Panc1 (cell line): ENCODE measurements around the gene SNRPA1. TPM values are rescaled to one million over a fixed set of nuclear protein-coding genes. Genes with fewer than 3 reads are reported as not detected.

ENCODE experiments used
- ATAC-seq: fragments of 200-7000 bp; cut with Tn5 transposase; 2 replicates; pipeline ENCODE4 v1.9.1; 2020; ENCODE audit warnings: mild to moderate bottlenecking, moderate library complexity
- BruUV-seq: library from RNA; stranded (reverse); fragments of 400-500 nt; replicated peaks from 2 replicates; lab custom pipeline; 2021; lab: Mats Ljungman, UMichigan
- CTCF ChIA-PET: fragments of 300-600 bp; sonication (Branson Sonifier 250); formaldehyde crosslinking; loops from one replicate; lab custom pipeline; 2022; ENCODE audit warnings: antibody characterized with exemption; lab: Charles Lee
- POLR2A ChIA-PET: fragments of 300-600 bp; sonication (Branson Sonifier 250); formaldehyde crosslinking; loops from one replicate; lab custom pipeline; 2022; ENCODE audit warnings: antibody characterized with exemption; lab: Charles Lee
- DNase-seq: peaks from one replicate; pipeline ENCODE4 v3.0.0-alpha.2; 2010; ENCODE audit warnings: low read depth, low spot score
- H3K27ac ChIP-seq: 2 replicates; pipeline ENCODE4 v1.5.1; 2011; ENCODE audit warnings: mild to moderate bottlenecking, low read length, inconsistent platforms
- H3K27me3 ChIP-seq: fragments of 200-500 bp; sonication (Bioruptor generic); 2 replicates; pipeline ENCODE4 v1.6.0; 2014; ENCODE audit warnings: low read length, inconsistent platforms; ENCODE audit not compliant: control insufficient read depth, insufficient read depth
- H3K36me3 ChIP-seq: fragments of 200-500 bp; sonication (Bioruptor generic); 2 replicates; pipeline ENCODE4 v1.5.1; 2014; ENCODE audit warnings: inconsistent platforms, mild to moderate bottlenecking, low read length, moderate library complexity; ENCODE audit not compliant: control insufficient read depth, insufficient read depth
- H3K4me1 ChIP-seq: 2 replicates; pipeline ENCODE4 v1.5.1; 2011; ENCODE audit warnings: inconsistent platforms, mild to moderate bottlenecking, low read length, moderate library complexity; ENCODE audit not compliant: control insufficient read depth, insufficient read depth
- H3K4me3 ChIP-seq, 2 experiments: 2 replicates each; pipeline ENCODE4 v1.5.1; 2011 to 2012; ENCODE audit warnings: low read depth in 2 of 2, low read length in 2 of 2, mild to moderate bottlenecking in 2 of 2, inconsistent platforms in 1 of 2, moderate library complexity in 1 of 2
- H3K9me3 ChIP-seq: fragments of 200-500 bp; sonication (Bioruptor generic); 2 replicates; pipeline ENCODE4 v1.5.1; 2014; ENCODE audit warnings: low read depth, mild to moderate bottlenecking, inconsistent platforms, low read length, moderate library complexity; ENCODE audit not compliant: control insufficient read depth, insufficient read depth
- CTCF ChIP-seq: fragments of 450-650 bp; IDR thresholded peaks from 2 replicates; pipeline ENCODE4 v1.5.1; 2017; ENCODE audit warnings: mild to moderate bottlenecking
- POLR2AphosphoS5 ChIP-seq: IDR thresholded peaks from 2 replicates; pipeline ENCODE4 v1.6.1; 2012; ENCODE audit warnings: mild to moderate bottlenecking, low read depth, low read length, moderate library complexity
- REST ChIP-seq, 2 experiments: IDR thresholded peaks; 2 replicates each; pipeline ENCODE4 v1.6.1; 2011 to 2012; ENCODE audit warnings: low read depth in 2 of 2, control low read depth in 1 of 2, low read length in 1 of 2, mild to moderate bottlenecking in 1 of 2, moderate library complexity in 1 of 2; ENCODE audit not compliant: insufficient read depth in 1 of 2
- SIN3A ChIP-seq: IDR thresholded peaks from 2 replicates; pipeline ENCODE4 v1.6.1; 2012; ENCODE audit warnings: low read depth, mild to moderate bottlenecking, low read length, moderate library complexity, borderline replicate concordance; ENCODE audit not compliant: insufficient read depth
- TCF7L2 ChIP-seq: IDR thresholded peaks from 2 replicates; pipeline ENCODE4 v1.6.1; 2011; ENCODE audit warnings: mild to moderate bottlenecking, low read depth, low read length, inconsistent platforms
- in situ Hi-C: cut with HindIII; loops from 2 replicates; pipeline ENCODE4 v1.10.0; 2016; ENCODE audit warnings: low sequenced_read_pairs, low pct_unique_long_range_greater_than_20kb
- intact Hi-C: fragments of 100-400 bp; cut with micrococcal nuclease; formaldehyde crosslinking; loops from one replicate; pipeline ENCODE4 v1.10.0; 2022; ENCODE audit not compliant: unreplicated experiment
- total RNA-seq: library from RNA; stranded (reverse); gene quantifications from one replicate; pipeline ENCODE4 v1.2.1, GENCODE V29; 2021; ENCODE audit not compliant: unreplicated experiment

SNRPA1 gene
- total RNA-seq, 1 experiment from 2014 or later: 98.0 TPM

GRCh38 chr15:101306341-101307047, 11.4 kb upstream of the SNRPA1 start:
- no TSS peak for BruUV-seq
- intact Hi-C loops (no loop called here), in situ Hi-C loops (no loop called here)
- no peak for DNase-seq
- ChIA-PET POLR2A (no interaction called here), CTCF (no interaction called here)
- Histone ChIP-seq H3K4me3 (no peak overlapping the region), H3K27me3 (no peaks in the 10 kb centered on the region), H3K9me3 (no peaks in the 10 kb centered on the region), H3K36me3 (no peaks in the 10 kb centered on the region), H3K4me1 (no peaks in the 10 kb centered on the region; the same call in 1 of the 2 replicates), H3K27ac (no peak overlapping the region)
- no peak for TF ChIP-seq TCF7L2
- TF ChIP-seq REST (IDR thresholded peaks at IDR 0.05; ENCODE audit: insufficient read depth in 1 of 2, low read depth in 2 of 2, low read length in 1 of 2): no peak
- TF ChIP-seq CTCF: no peak
- TF ChIP-seq SIN3A: no peak
- TF ChIP-seq POLR2AphosphoS5: no peak
- peak; percentile 27; the same call in 1 of the 2 replicates for ATAC-seq

- ChIA-PET CTCF (no interaction called here), POLR2A (no interaction called here)
- Histone ChIP-seq H3K4me3 (no peak overlapping the region), H3K36me3 (no peaks in the 10 kb centered on the region), H3K27me3 (no peaks in the 10 kb centered on the region), H3K9me3 (no peaks in the 10 kb centered on the region), H3K4me1 (no peaks in the 10 kb centered on the region; the same call in 1 of the 2 replicates), H3K27ac (no peak overlapping the region)
- TF ChIP-seq POLR2AphosphoS5: no peak
- no peak for TF ChIP-seq REST (IDR thresholded peaks at IDR 0.05; ENCODE audit: insufficient read depth in 1 of 2, low read depth in 2 of 2, low read length in 1 of 2)
- no peak for TF ChIP-seq CTCF
- TF ChIP-seq TCF7L2: no peak
- TF ChIP-seq SIN3A: no peak
- intact Hi-C loops: no loop called here
- BruUV-seq: no TSS peak
- DNase-seq (no peak), ATAC-seq (no peak)
- in situ Hi-C loops: no loop called here
Observed at GRCh38 chr15:101305820-101306255, 10.8 kb upstream of the SNRPA1 start.
